Skin epidermis (tissue), 12 donors: ENCODE data around the gene RASA3.
"Not testable (repeated sequence)": the region's sequence is repeated elsewhere in the genome, so short reads cannot be mapped to it uniquely, and the experiment has no call there.

Experiments
- H3K27ac ChIP-seq, 21 experiments: fragments of 200-600 bp; sonication (generic) in 11 of 21; one replicate each; pipeline ENCODE4 v1.5.0; 2020; ENCODE audit warnings: mild to moderate bottlenecking in 3 of 21, inconsistent platforms in 2 of 21, moderate library complexity in 2 of 21
- H3K4me3 ChIP-seq, 7 experiments: fragments of 200-600 bp; sonication (generic) in 2 of 7; one replicate each; pipeline ENCODE4 v1.5.0; 2020; ENCODE audit warnings: inconsistent platforms in 2 of 7, mild to moderate bottlenecking in 2 of 7, moderate library complexity in 1 of 7

The RASA3 gene

DNA sequence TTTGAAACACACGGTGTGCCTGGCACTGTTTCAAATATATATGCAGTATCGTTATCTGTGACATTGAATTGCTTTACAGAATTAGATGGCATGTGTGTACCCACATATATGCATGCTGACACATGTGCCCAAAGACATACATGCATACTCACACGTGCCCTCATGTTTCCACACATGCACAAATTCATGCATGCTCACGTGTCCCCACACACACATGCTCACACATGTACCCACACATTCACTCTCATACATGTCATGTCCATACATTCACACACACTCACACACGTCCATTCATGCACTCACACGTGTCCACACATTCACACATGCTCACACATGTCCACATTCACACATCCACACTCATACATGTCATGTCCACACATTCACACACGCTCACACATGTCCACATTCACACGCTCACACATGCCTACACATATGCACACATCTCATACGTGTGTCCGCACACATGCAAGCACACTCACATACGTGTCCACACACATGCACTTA is 140.7 kb downstream of the RASA3 start:
- H3K4me3 ChIP-seq = no peak overlapping the region
- no peak overlapping the region for H3K27ac ChIP-seq

DNA sequence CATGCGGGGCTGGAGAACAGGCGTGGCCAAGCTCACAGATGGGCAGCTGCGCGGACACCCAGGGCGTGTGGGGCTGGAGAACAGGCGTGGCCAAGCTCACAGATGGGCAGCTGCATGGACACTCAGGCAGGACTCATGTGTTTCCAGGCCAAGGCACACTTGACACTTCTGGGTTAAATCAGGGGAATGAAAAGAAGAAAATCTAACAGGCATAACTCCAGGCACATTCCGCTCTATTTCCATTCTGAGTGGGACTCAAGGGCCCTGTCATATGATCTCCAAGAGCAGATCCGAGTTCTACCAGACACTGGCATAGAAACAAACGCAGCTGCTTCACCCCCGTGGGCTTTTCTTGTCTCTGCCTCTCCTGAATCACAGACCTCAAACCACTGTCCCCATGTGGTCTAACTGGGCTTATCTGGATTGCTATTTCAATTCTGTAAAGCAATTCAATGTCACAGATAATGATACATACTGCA is 141.2 kb downstream of the RASA3 start:
- Histone ChIP-seq H3K4me3 (no peak overlapping the region), H3K27ac (no peak overlapping the region)

DNA sequence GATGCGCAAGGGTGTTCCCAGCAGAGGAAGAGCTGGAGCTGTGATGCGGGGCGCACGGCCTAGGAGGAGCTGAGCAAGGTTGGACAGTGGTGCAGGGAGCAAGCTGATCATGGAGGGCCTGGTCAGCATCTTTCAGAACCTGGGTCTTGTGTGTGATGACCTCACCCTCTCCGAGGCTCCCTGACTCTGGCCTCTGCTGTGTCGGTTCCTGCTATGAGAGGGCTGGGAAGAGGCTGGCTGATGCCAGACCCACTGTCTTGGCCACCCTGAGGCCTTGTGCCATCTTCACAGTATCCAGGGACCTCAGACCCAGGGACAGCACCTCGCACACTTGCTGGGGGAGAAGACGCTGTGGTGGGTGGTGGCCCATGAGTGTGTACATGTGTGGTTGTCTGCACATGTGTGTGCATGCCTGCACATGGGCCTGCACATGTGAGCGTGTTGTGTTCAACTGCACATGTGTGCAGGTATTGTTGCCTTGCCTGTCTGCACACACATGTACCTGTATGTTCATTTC is 142.0 kb downstream of the RASA3 start:
- Histone ChIP-seq H3K27ac (no peak overlapping the region), H3K4me3 (no peak overlapping the region)

DNA sequence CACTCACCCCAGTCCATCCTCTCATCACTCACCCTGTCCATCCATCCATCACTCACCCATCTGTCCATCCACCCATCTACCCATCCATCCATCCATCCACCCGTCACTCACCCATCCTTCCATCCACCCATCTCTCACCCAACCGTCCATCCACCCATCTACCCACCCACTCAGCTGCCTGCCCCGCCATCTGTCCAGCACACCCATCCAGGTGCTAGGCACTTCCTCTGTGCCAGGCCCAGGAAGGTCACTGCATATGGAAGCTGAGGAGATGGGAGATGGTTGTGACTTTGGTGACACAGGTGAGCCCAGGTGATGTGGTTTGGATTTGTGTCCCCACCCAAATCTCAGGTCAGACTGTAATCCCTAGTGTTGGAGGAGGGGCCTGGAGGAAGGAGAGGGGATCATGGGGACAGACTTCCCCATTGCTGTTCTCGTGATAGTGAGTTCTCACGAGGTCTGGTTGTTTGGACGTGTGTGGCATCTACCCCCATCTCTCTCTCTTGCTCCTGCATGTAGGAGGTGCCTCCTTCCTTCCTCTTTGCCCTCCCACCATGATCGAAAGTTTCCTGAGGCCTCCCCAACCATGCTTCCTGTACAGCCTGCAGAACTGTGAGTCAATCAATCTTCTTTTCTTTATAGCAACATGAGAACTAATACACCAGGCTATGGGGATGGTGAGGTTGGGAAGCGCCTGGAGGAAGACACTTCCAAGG is 142.7 kb downstream of the RASA3 start:
- H3K4me3 ChIP-seq = no peak overlapping the region
- H3K27ac ChIP-seq = no peak overlapping the region

DNA sequence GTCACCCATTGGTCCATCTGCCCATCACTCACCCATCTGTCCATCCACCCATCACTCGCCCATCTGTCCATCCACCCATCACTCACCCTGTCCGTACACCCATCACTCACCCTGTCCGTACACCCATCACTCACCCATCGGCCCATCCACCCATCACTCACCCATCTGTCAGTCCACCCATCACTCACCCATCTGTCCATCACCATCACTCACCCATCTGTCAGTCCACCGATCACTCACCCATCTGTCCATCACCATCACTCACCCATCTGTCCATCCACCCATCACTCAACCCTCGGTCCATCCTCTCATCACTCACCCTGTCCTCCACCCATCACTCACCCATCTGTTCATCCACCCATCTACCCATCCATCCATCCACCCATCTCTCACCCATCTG is 143.6 kb downstream of the RASA3 start:
- not testable (repeated sequence) for H3K4me3 ChIP-seq, H3K27ac ChIP-seq

DNA sequence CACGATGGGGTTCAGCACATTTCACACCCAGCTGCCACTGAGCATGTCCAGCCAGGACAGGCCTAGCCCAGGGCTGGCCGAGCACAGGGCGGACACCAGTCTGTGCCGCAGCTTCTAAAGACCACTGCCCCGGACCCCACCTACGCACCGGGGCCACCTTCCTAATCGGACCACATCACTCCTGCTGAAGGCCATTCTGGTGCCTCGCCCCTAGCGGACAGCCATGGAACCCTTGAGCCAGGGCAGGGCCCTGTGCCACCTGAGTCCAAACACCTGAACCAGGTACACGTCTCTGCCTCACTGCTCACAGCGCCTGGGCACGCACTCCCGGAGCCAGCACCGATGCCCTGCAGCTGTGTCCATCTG is 150.1 kb downstream of the RASA3 start:
- Histone ChIP-seq H3K27ac (no peak overlapping the region), H3K4me3 (no peak overlapping the region)

DNA sequence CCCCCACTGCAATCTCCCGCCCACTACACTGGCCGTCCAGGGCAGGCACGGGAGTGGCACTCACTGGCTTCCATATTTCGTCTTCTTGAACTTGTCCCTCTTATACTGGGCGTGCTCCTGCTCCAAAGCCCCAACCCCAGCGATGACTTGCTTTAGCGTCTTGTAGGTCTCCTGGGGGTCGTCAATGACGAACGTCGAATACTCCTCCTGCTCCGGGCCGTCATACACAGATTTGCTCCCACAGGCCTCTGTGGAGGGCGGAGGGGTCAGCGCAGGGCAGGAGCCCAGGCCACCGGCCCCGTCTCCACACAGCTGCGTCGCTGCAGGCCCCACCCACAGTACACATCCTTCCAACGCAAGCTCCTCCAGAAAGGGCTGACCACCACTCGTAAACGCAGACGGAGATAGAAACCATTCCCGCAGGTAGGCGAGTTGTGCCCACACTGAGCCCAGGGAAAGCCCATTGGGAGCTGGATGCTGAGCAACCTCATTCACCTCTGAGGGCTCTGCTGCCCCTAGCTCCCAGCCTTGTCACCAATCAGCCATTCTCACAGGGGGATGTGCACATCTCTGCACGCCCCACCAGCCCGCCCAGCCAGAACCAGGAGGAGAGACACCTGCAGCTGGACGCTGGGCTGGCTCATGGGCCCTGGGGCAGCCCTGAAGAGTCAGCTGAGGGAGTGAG is 150.7 kb downstream of the RASA3 start:
- Histone ChIP-seq H3K27ac (no peak overlapping the region), H3K4me3 (no peak overlapping the region)

DNA sequence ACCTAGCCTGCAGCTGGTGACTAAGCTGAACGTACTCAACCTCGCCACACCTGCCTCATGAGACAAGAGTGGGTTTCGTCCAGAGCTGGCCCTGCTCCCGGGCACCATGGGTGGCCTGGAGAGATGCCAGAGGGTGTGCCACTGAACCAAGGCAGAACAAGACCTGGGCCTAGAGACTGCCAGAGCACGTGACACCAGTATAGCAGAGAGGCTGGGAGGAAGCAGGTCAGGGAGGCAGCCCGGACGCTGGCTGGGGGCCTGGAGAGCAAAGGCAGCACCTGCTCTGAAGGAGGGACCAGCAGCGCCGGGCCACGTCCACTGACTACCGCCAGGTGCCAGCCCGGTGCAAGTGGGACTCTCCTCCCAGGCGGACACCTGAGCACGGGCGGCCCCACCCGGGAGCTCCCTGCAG is 151.2 kb downstream of the RASA3 start:
- Histone ChIP-seq H3K27ac (peak overlapping the region in 1 of 21 experiments; percentile 49), H3K4me3 (no peak overlapping the region)

DNA sequence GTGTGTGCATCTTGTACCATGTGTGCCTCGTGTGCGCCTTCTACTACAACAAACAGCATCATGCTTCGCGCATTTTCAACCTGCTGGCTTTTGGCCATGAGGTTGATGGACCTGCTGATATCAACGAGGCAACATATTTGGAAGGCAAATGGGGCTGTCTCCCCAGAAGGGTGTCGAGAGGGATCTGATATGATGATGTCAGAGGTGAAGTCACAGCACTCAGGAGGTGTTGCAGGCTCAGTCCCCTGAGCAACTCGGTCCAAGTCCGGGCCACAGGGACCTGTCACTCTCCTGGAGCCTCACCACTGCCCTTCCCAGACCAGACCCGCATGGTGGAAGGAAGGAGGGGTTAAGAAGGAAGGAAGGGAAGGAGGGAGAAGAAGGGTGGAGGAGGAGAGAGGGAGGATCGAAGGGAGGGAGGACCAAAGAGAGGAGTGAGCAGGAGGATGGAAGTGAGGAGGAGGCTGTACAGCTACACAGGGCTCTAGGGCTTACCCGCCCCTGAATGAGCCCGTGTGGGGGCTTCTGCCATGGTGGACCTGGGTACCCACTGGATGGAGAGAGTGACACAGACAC is 151.8 kb downstream of the RASA3 start:
- Histone ChIP-seq H3K4me3 (no peak overlapping the region), H3K27ac (peak overlapping the region in 2 of 21 experiments; percentile 16 to 49)

DNA sequence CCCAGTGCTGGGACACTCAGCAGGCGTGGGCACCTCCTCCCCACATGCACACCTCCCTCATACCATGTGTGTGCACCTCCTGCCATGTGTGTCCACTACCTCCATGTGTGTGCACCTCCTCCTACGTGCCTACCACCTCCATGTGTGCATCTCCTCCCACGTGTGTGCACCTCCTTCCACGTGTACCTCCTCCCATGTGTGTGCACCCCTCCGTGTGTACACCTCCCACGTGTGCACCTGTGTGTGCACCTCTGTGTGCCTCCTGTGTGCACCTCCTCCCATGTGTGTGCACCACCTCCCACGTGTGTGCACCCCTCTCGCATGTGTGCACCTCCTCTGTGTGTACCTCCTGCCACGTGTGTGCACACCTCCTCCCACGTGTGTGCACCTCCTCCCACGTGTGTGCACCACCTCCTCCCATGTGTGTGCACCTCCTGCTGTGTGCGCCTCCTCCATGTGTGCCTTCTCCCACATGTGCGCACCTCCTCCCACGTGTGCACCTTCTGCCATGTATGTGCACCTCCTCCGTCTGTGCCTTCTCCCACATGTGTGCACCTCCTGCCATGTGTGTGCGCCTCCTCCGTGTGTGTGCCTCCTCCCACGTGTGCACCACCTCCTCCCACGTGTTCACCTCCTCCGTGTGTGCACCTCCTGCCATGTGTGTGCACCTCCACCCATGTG is 152.5 kb downstream of the RASA3 start:
- no peak overlapping the region for H3K4me3 ChIP-seq
- H3K27ac ChIP-seq = no peak overlapping the region

DNA sequence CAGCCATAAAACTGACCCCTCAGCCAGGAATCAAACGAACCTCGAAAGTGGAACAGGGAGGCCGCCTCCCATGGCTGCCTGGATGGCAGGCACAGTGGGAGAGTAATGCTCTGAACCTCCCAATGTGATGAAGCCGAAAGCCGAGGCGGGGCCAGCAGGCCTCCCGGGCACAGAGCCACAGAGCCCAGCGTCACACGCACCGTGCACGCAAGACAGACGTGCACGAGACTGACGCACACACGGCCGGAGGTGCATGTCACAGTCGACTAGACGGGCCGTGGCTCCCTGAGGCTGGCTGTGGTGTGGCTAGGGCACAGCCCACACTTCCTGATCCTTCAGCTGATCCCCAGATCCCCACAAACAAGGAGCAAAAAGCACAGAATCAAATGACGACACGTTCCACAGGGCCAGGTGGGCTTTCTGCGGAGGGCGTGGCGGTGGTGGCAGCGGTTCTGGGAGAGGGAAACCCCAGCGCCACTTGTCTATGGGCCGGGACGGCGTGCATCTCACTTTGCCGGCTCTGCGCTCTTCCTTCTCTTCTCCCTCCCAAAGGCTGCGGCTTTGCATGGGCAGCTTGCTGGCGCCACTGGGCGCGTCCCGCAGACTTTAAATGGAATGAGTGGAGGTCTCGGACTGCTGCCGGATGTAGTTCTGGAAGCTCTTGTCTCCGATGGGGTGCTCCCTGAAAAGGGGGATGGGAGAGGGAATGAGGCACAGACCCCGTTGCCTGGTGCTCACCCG is 153.5 kb downstream of the RASA3 start:
- Histone ChIP-seq H3K4me3 (no peak overlapping the region), H3K27ac (peak overlapping the region in 2 of 21 experiments; percentile 9 to 19)

DNA sequence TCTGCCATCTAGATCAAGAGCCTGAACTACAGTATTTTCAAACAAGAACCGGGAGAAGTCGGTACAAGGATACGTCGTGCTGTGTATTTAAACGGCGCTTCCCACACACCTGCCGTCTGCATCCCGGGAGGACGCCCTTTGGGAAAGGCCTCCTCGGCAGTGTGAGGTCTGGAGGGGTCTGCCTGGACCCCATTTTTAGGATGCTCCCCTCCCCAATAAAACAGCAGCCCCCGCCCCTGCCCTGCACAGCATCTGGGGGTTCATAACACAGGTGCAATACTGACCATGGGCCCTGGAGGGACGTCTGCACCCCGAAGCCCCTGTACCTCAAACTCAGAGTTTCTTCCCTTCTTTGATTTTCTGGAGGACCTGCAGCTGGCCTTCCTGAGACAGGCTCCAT is 154.4 kb downstream of the RASA3 start:
- no peak overlapping the region for H3K4me3 ChIP-seq

DNA sequence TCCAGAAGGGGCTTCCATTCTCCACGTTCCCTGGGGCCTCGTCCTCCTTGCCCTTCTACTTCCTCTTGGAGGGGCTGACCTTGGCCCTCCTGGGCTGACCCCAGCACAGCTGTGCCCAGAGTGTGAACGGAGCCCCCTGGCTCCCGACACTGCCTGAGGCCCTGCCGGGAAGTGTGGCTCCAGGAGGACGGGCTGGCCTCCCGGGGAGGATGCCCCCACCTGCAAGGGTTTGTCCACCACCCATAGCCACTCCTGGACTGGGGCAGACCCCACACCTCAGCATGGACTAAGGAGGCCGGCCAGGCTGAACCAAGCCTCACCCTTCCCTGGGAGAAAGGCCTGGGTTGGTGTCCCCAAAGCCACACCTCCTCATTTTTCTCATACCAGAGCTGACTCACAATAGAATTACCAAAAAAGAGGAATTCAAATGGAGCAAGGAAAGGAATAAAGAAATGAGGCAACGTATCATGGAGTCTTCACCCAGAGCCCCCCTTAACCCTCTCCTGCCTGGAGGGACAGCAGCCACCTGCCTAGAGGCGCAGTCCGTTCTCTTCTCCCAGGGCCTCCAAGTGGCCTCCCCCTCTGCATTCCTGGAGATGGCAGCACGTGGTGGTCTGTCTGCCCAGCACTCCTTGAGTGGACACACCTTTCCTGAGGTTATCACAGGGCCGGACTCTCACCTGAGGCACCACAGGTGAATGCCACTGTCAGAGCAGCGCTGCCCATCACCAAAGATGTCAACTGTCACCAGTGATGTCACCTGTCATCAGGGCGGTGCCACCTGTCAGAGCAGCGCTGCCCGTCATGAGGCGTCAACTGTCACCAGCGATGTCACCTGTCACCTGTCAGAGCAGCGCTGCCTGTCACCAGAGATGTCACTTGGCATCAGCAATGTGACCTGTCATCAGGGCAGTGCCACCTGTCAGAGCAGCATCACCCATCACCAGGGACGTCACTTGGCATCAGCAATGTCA is 155.4 kb downstream of the RASA3 start:
- H3K4me3 ChIP-seq = no peak overlapping the region
- peak overlapping the region in 1 of 21 experiments; percentile 45 for H3K27ac ChIP-seq

More for the DNA sequence above, 154.4 kb downstream of the RASA3 start:
- H3K27ac ChIP-seq = no peak overlapping the region

DNA sequence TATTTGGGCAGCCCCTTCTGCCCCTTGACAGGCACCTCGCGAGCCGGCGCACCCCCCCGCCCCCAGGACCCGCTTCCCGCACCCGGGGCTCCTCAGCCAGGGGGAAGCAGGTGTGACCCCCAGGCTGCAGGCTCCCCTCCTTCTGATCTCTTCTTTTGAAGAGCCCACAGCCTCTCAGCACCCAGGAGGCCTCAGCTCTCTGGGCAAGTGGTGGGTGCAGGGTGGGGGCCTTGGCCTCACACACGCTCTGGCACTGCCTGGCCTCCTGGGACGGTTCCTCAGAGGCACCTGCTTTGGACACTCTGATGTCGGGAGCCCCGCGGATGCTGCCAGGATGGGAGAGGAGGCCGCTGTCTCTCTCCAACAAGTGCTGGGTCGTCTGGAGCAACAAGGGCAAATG is 157.0 kb downstream of the RASA3 start:
- no peak overlapping the region for H3K4me3 ChIP-seq
- peak overlapping the region in 2 of 21 experiments; percentile 12 to 64 for H3K27ac ChIP-seq

DNA sequence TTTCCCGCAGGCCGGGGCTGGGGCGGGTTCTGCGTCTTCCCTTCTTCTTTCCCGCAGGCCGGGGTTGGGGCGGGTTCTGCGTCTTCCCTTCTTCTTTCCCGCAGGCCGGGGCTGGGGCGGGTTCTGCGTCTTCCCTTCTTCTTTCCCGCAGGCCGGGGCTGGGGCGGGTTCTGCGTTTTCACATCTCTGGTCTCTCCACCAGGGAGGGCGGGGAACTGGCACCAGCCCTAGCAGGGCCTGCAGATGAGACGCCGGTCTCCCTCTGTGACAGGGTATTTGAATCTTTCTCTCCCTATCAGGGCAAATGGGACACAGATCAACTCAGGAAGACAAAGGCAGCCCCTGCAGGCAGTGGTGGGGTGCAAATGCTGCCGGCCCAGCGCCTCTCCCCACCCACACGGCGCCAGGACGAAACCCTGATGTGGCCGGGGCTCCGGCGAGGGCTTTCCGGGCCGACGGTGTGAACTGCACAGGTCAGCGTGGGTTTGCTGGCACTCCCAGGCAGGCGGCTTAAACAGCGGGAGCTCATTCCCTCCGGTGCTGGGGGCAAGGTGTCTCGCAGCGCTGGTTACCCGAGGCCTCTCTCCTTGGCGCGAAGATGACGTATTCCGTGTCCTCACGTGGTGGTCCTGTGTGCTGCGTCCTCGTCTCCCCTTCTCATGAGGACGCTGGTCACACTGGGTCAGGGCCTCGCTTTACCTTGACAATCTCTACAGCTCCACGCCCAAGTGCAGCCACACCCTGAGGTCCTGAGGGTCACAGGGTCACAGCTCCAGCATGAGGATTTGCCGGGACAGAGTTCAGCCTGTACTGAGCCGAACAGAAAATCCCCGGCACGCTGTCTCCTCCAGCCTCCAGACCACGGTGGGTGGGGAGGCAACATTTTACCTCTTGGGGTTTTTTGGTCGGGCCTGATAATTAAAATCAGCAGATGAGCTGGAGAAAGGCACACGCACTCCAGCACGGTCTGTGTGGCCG is 157.8 kb downstream of the RASA3 start:
- Histone ChIP-seq H3K4me3 (no peak overlapping the region), H3K27ac (peak overlapping the region in 1 of 21 experiments; percentile 12)

DNA sequence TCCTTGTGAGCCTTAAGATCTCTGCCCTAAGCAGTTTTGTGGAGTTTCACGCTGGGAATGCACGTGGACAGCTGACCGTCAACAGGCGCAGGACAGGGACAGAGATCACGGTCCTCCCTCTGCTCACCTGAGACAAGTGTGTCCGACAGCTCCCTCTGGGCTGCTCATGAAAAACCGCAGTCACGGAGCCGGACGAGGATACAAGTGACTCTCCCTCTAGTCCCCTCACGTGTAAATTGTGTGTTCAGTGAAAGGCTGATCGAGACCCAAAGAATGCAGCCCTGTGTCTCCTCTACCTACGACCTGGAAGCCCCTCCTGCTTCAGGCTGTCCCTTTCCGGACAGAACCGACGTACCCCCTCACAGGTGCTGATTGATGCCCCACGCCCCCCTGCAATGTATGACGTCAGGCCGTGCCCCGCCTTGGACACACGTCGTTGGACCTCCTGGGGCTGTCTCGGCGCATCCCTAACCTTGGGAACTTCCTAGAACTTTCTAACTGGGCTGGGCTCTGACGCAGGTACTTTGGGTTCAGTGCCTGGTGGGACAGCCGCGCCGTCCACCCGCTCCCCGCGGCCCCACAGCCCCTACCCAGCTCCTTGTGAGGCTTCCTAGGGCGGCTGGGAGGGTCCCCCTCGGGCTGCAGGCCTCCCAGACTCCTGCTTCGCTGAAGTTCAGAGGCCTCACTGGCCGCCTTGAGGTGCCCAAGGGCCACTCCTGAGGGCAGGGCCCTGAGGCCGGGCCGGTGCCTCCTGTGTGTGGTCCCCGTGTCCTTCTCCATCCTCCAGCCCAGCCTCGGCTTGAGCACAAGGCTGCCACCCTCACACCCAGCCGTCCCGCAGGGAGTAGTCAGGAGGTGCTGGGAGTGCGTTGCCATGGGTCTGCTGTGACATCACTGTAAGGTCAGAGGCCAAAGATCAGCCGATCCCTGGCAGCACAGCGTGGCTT is 158.9 kb downstream of the RASA3 start, which contains the start of gene C13orf46:
C13orf46 (minus strand) TSS at position 859 of the 947 bp plus-strand sequence; CDS start at position 780, 79 bp downstream.
- Histone ChIP-seq H3K27ac (peak within 1 kb of the TSS in 1 of 21 experiments; percentile 12), H3K4me3 (no peak within 1 kb of the TSS)
